Activated T-helper 9 cell treated with anti-CD3 and anti-CD28 coated beads, Interleukin-2, amount 50 U/mL, for 16 hours (primary cell): ENCODE results near the gene PDE6B.
"Not testable (repeated sequence)": the region's sequence is repeated elsewhere in the genome, so short reads cannot be mapped to it uniquely, and the experiment has no call there.

Experiments used
- DNase-seq: peaks from one replicate; pipeline ENCODE4 v3.0.0-alpha.2; 2020; ENCODE audit warnings: low read depth

Gene PDE6B

DNA sequence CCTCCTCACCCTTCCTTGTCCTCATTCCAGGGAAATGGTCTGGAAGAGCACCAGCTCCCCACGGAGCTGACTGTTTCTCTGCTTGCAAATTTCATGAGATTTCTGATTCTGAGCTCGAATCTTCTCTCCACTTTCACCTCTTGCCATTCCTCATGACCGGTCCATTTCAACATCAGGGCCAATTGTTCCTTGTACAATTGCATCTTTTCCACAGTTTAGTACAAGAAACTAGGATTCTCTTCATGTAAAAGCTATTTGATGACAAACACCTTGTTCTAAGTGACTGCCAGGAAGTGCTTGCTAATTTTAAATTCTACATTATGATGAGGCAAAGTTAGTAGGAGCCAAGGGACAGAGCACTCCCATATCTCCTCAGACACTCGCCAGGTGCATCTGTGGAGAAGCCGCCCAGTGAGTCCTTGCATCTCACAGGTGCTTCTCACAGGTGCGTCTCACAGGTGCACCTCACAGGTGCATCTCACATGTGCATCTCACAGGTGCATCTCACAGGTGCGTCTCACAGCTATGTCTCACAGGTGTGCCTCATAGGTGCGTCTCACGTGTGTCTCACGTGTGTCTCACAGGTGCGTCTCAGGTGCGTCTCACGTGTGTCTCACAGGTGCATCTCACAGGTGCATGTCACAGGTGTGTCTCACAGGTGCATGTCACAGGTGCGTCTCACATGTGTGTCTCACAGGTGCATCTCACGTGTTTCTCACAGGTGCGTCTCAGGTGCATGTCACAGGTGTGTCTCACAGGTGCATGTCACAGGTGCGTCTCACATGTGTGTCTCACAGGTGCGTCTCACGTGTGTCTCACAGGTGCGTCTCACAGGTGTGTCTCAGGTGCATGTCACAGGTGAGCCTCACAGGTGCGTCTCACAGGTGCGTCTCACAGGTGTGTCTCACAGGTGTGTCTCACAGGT, 3.0 kb upstream of the PDE6B start:
- DNase-seq = no peak

DNA sequence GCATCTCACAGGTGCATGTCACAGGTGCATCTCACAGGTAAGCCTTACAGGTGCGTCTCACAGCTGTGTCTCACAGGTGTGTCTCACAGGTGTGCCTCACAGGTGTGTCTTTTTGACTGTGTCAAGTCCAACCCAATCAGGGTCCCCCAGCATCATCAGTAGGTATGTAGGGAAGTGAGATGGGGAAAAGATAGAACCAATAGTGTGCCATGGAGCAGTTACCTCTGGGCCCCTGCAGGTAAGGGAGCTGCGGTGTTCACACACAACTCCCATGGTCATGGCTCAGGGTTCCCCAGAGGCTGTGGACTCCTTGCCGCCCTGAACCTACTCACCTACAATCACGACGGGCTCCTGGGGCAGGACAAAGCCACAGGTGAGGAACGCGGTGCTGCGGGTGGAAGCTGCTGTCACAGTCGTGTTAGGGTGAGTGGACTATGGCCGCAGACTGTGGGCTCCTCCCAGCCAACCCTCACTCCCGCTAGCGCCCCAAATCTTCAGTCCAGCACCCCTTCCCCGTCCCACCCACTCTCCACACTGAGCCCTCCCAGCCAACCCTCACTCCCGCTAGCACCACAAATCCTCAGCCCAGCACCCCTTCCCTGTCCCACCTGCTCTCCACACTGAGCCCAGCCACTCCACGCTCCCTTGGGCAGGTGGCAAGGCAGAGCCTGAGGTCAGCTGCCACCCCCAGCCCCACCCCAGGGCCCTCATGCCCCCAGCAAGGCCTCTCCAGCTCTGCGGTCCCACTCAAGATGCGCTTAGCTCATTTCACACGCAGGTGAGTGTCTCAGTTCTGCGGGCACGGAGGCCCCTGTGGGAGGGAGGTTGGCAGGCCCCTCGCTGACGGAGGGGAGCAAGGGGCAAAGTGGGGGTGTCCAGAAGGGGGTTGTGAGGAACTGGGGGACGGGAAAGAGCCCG, 2.1 kb upstream of the PDE6B start:
- DNase-seq = no peak

GRCh38 chr4:623914-624566, 1.3 kb upstream of the PDE6B start:
- DNase-seq = no peak

GRCh38 chr4:625631-626161, 323 bp downstream of the PDE6B start:
- DNase-seq = no peak

- no peak for DNase-seq
Observed at GRCh38 chr4:626201-627091, 1.1 kb downstream of the PDE6B start.

- DNase-seq = no peak
Observed at GRCh38 chr4:627347-628125, 2.2 kb downstream of the PDE6B start.

DNA sequence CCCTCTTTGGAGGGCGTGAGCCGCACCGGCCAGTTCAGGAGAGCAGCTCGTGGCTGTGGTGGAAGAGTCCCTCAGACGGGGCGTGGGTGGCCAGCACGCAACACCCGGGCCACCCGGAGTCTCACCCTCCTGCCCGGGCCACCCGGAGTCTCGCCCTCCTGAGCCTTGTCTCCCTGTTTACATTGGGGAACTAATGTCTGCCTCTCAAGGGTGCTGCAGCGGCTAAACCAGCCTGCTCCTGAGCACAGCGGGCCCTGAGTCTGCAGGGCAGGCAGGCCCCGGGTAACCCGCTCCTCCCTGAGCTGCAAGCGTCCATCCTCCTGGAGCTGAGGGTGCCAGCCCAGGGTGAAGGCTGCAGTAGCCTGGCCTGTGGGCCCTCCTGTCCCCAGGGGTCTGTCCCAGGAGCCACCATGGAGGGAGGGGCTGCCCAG, 3.0 kb downstream of the PDE6B start:
- DNase-seq = no peak

DNA sequence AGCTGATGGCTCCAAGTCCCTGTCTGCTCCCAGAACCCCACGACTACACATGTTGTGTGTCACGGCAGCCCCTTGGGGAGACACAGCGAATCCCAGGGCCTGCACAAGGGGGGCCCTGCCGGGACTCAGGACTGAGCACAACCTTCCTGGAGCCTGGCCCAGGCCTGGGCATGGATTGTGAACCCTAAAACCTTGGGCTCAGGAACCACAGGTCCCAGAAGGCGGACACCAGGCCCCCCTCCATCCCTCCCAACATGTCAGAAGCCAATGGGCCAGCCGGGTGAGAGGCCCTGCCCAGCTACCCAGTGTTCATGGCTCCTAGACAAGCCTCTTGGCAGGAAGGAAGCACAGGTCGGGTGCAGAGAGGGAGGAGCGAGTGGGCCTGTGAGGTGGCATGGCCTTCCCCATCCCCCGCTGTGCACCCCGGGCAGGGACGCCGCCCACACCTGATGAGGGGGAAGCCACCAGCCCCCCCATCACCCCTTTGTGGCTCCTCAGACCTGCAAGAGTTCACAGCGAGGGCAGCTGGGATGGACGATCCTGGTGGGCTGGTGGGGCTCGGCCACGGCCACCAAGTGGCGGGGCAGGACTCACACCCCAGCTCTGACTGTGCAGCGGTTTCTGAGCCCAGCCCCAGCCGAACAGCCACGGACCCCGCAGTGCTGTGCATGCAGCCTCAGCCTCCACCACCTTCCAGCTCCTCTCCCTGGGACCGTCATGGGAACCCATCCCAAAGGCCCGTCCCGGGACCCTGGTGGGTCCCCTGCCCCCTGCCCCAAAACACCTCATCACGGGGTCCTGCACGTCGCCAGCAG, 3.7 kb downstream of the PDE6B start:
- DNase-seq = no peak

DNA sequence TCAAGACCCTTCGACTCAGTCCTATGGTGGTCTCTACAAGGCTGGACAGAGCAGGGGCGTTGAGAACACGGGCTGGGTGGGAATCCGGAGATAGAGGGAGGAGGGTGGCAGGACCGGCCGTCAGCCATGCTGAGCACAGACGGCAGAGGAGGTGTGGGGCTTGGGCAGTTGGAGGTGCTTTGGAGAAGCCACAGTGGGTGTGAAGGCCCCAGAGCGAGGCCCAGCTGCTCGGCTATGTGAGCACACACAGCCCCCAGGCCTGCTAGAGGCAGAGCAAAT, 4.2 kb downstream of the PDE6B start:
- DNase-seq = no peak

DNA sequence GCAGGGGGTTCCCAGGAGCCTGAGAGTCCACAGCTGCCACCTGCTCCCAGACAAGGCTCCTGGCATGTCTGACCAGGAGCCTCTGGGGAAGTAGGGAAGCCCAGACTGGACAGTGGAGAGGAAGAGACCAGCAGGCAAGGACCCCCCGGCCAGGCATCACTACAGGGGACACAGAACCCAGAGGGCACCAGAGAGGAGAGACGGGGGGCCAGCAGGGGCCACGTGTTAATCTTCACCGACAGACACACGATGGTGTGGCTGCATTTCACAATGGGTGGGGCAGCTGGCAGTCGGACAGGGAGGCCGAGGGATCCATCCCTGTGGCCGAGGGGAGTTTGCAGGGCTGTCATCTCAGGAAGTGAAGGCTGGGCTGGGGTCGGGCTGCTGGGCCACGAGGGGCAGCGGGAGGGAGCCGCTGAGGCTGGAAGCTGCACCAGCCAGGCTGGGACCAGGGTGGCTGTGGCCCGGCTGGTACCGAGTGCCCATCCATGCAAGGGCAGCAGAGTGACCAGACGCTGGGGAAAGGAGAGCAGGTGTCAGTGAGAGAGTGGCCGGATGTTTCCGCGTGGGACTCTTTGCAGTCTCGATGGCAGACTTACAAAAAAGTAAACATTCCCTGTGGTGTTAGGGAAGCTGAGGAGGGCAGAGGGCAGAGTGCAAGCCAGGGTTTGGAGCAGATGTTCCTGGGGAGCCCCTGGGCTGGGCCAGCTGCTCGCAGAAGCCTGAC, 4.7 kb downstream of the PDE6B start:
- DNase-seq = no peak

GRCh38 chr4:630656-631055, 5.3 kb downstream of the PDE6B start:
- no peak for DNase-seq

- no peak for DNase-seq
Observed at GRCh38 chr4:632196-632790, 6.9 kb downstream of the PDE6B start.

DNA sequence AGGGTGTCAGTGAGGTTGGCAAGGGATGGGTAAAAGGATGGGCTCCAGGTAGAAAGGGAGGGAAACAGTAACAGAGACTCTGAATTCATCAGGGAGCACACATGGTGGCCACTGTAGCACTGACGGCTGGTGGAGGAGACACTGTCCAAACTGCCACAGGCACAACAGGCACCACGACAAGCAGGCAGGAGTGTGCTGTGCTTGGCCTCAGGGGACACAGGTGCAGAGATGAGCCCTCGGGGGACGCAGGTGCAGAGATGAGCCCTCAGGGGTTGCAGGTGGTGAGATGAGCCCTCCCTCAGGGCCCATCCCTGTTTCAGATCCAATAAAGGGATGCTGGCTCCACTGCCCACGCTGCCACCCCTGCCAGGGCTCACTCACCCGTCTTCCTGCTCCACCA, 7.6 kb downstream of the PDE6B start:
- no peak for DNase-seq

DNA sequence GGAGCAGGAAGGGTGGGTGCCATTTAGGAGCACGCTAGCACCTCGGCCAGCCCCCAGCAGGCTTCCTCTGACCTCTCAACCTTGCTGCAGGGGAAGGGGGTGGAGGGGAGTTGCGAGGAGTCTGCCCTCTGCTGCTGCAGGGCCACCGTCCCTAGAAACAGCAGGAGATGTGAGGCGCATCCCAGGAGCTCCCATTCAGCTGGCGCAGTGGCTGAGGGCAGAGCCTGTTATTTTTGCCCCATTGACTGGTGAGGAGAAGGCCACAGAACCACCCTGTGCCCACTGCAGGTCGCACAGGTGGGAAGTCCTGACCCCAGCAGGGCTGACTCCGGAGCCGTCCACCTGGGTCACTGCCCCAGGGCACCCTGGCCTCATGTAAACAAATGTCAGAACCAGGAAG, 8.0 kb downstream of the PDE6B start:
- DNase-seq = no peak

DNA sequence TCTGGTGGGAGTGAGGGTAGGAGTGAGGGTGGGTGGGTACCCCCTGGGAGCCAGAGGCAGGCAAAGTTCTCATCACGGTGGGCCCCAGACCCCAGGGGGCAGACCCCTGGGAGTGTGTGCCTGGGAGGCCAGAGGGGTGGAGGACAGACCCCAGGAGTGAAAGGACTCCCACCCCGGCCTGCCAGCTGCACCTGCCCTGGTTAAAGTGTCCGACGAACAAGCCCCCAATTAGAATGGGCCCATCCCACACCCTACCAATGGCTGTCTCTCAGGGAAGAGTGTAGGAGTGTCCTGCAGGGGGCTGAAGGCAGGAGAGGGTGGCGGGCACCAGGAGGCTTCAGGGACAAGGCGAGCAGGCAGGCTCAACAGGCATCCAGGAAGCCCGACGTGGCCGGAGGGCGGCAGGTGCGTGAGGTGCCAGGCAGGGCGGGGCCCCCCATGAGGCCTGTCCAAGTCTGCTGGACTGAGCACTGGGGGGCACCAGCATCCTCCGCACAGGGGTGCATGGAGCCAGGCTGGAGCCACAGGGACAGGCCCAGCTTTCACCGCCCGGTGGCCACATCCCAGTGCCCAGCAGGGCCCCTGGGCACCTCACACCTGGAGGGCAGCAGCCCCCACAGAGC, 8.7 kb downstream of the PDE6B start:
- no peak for DNase-seq

DNA sequence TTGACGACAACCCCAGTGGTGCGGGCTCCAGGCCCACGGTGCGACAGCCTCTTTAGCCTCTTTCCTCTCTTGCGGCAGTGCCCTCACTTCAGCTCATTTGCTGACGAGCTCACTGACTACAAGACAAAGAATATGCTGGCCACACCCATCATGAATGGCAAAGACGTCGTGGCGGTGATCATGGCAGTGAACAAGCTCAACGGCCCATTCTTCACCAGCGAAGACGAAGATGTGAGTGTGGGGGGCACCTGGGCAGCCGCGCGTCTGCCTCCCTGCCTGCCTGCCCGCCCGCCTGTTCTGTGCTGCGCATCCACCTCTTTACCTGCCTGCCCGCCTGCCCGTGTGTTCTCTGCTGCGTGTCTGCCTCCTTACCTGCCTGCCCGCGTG, 9.2 kb downstream of the PDE6B start:
- no peak for DNase-seq

DNA sequence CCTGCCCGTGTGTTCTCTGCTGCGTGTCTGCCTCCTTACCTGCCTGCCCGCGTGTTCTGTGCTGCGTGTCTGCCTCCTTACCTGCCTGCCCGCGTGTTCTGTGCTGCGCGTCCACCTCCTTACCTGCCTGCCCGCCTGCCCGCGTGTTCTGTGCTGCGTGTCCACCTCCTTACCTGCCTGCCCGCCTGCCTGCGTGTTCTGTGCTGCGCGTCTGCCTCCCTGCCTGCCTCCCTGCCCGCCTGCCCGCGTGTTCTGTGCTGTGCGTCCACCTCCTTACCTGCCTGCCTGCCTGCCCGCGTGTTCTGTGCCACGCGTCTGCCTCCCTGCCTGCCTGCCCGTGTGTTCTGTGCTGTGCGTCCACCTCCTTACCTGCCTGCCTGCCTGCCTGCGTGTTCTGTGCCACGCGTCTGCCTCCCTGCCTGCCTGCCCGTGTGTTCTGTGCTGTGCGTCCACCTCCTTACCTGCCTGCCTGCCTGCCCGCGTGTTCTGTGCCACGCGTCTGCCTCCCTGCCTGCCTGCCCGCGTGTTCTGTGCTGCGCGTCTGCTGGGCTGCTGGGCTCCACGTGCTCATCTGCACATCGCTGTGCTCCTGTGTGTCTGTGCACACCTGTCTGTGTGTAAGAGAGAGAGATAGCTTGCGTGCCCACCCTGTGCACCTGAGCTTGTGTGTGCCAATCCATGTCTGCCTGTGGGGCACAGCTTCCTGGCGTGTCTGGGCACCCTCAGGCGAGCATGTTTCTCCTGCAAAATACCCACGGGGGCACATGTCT, 9.9 kb downstream of the PDE6B start:
- not testable (repeated sequence) for DNase-seq
